Measurements from ENCODE around the gene GCLM. TPM values are rescaled to one million over a fixed set of nuclear protein-coding genes. Genes with fewer than 3 reads are reported as not detected.
"Not testable (repeated sequence)": the region's sequence is repeated elsewhere in the genome, so short reads cannot be mapped to it uniquely, and the experiment has no call there.

Gene GCLM
- total RNA-seq, 1 experiment from 2014 or later, result 26.3 TPM

GRCh38 chr1:93865253-93865652 lies 44.0 kb downstream of the GCLM start:
- TF ChIP-seq EZH2phosphoT487 (IDR thresholded peaks at IDR 0.05; ENCODE audit: borderline replicate concordance, low read length) (no peak), CTCF (conservative IDR thresholded peaks at IDR 0.05; ENCODE audit: low read depth, low read length) (no peak), EZH2 (IDR thresholded peaks at IDR 0.05; ENCODE audit: low read length, unreplicated experiment) (no peak)
- intact Hi-C loops (cut with micrococcal nuclease), result no loop called here
- H3K4me1 ChIP-seq (ENCODE audit: insufficient read depth, low read length), result no peaks in the 10 kb centered on the region
- H3K4me3 ChIP-seq (ENCODE audit: low read length), result no peak overlapping the region
- no peaks in the 10 kb centered on the region for H3K9me2 ChIP-seq (replicated peaks; ENCODE audit: low read length)
- ATAC-seq, result peak; percentile 58
- H3F3A ChIP-seq (ENCODE audit: low read length, unreplicated experiment), result no peaks in the 10 kb centered on the region
- POLR2A ChIA-PET (ENCODE audit: unreplicated experiment), result no interaction called here
- CTCF ChIA-PET, result no interaction called here
- no peaks in the 10 kb centered on the region for H4K20me1 ChIP-seq (ENCODE audit: low read length)
- DNase-seq, result peak; percentile 37
- no peak overlapping the region for H2AFZ ChIP-seq (ENCODE audit: low read length)
- no peak overlapping the region for H3K4me2 ChIP-seq (ENCODE audit: low read length)
- H3K9ac ChIP-seq (ENCODE audit: low read length), result no peak overlapping the region
- no peaks in the 10 kb centered on the region for H3K79me2 ChIP-seq (ENCODE audit: low read length)
- peaks cover 13% of the 10 kb centered on the region for H3K36me3 ChIP-seq (ENCODE audit: low read depth, low read length)
- BruUV-seq (replicated peaks), result no TSS peak
- H3K27me3 ChIP-seq (ENCODE audit: low read length), result no peaks in the 10 kb centered on the region
- no peak overlapping the region for H3K27ac ChIP-seq (ENCODE audit: low read length)
- H3K9me3 ChIP-seq (ENCODE audit: low read length), result no peaks in the 10 kb centered on the region

- no peak for ATAC-seq
- Histone ChIP-seq H3K9me3 (ENCODE audit: low read length) (no peaks in the 10 kb centered on the region), H3F3A (ENCODE audit: low read length, unreplicated experiment) (no peaks in the 10 kb centered on the region), H3K79me2 (ENCODE audit: low read length) (no peaks in the 10 kb centered on the region), H2AFZ (ENCODE audit: low read length) (no peak overlapping the region), H3K4me3 (ENCODE audit: low read length) (no peak overlapping the region), H3K27ac (ENCODE audit: low read length) (no peak overlapping the region), H3K4me1 (ENCODE audit: insufficient read depth, low read length) (no peaks in the 10 kb centered on the region), H3K27me3 (ENCODE audit: low read length) (no peaks in the 10 kb centered on the region), H3K36me3 (ENCODE audit: low read depth, low read length) (peaks cover 4% of the 10 kb centered on the region; the same call in 1 of the 2 replicates), H3K4me2 (ENCODE audit: low read length) (no peak overlapping the region), H4K20me1 (ENCODE audit: low read length) (no peaks in the 10 kb centered on the region), H3K9ac (ENCODE audit: low read length) (no peak overlapping the region), H3K9me2 (replicated peaks; ENCODE audit: low read length) (no peaks in the 10 kb centered on the region)
- no peak for DNase-seq
- no peak for TF ChIP-seq EZH2 (IDR thresholded peaks at IDR 0.05; ENCODE audit: low read length, unreplicated experiment)
- TF ChIP-seq EZH2phosphoT487 (IDR thresholded peaks at IDR 0.05; ENCODE audit: borderline replicate concordance, low read length), result no peak
- no peak for TF ChIP-seq CTCF (conservative IDR thresholded peaks at IDR 0.05; ENCODE audit: low read depth, low read length)
- ChIA-PET CTCF (no interaction called here), POLR2A (ENCODE audit: unreplicated experiment) (no interaction called here)
- intact Hi-C loops (cut with micrococcal nuclease), result no loop called here
- BruUV-seq (replicated peaks), result no TSS peak
Observed at GRCh38 chr1:93864175-93864574, 45.1 kb downstream of the GCLM start.

GRCh38 chr1:93857653-93858052 lies 51.6 kb downstream of the GCLM start:
- H3K27me3 ChIP-seq (ENCODE audit: low read length); DNase-seq; H4K20me1 ChIP-seq (ENCODE audit: low read length); BruUV-seq (replicated peaks); H3K36me3 ChIP-seq (ENCODE audit: low read depth, low read length); H3F3A ChIP-seq (ENCODE audit: low read length, unreplicated experiment); intact Hi-C loops (cut with micrococcal nuclease); H2AFZ ChIP-seq (ENCODE audit: low read length); H3K4me3 ChIP-seq (ENCODE audit: low read length); H3K9ac ChIP-seq (ENCODE audit: low read length); H3K9me2 ChIP-seq (replicated peaks; ENCODE audit: low read length); CTCF ChIA-PET; POLR2A ChIA-PET (ENCODE audit: unreplicated experiment); H3K79me2 ChIP-seq (ENCODE audit: low read length); H3K9me3 ChIP-seq (ENCODE audit: low read length); H3K4me2 ChIP-seq (ENCODE audit: low read length); H3K4me1 ChIP-seq (ENCODE audit: insufficient read depth, low read length); ATAC-seq; H3K27ac ChIP-seq (ENCODE audit: low read length): not testable (repeated sequence)

- H4K20me1 ChIP-seq (ENCODE audit: low read length); BruUV-seq (replicated peaks); H3K9ac ChIP-seq (ENCODE audit: low read length); H3K4me3 ChIP-seq (ENCODE audit: low read length); H3K4me1 ChIP-seq (ENCODE audit: insufficient read depth, low read length); H3F3A ChIP-seq (ENCODE audit: low read length, unreplicated experiment); H3K27ac ChIP-seq (ENCODE audit: low read length); DNase-seq; H3K36me3 ChIP-seq (ENCODE audit: low read depth, low read length); H3K79me2 ChIP-seq (ENCODE audit: low read length); H3K9me3 ChIP-seq (ENCODE audit: low read length); CTCF ChIA-PET; H2AFZ ChIP-seq (ENCODE audit: low read length); H3K27me3 ChIP-seq (ENCODE audit: low read length); POLR2A ChIA-PET (ENCODE audit: unreplicated experiment); H3K9me2 ChIP-seq (replicated peaks; ENCODE audit: low read length); ATAC-seq; intact Hi-C loops (cut with micrococcal nuclease); H3K4me2 ChIP-seq (ENCODE audit: low read length): not testable (repeated sequence)
Observed at GRCh38 chr1:93855983-93856382, 53.2 kb downstream of the GCLM start.
